Activated CD4-positive, alpha-beta T cell treated with anti-CD3 and anti-CD28 coated beads, Interleukin-2, amount 50 U/mL, for 1 hour (primary cell): ENCODE data around the gene CCP110.

Source experiments
- DNase-seq: peaks from one replicate; pipeline ENCODE4 v3.0.0-alpha.2; 2020

The CCP110 gene

GRCh38 chr16:19523559-19524355, at the start of gene CCP110:
CCP110 (plus strand) TSS chr16:19523942; CDS start chr16:19527882, 3,940 bp downstream.
- peak; percentile 93 for DNase-seq

GRCh38 chr16:19474617-19475016, 49.1 kb upstream of the CCP110 start:
- DNase-seq: no peak

GRCh38 chr16:19478505-19478904, 45.2 kb upstream of the CCP110 start:
- no peak for DNase-seq

GRCh38 chr16:19479302-19479721, 44.4 kb upstream of the CCP110 start:
- no peak for DNase-seq

GRCh38 chr16:19481296-19481695, 42.4 kb upstream of the CCP110 start:
- DNase-seq: no peak

GRCh38 chr16:19481769-19482168, 42.0 kb upstream of the CCP110 start:
- DNase-seq: no peak

GRCh38 chr16:19482291-19482690, 41.5 kb upstream of the CCP110 start:
- DNase-seq: no peak

- no peak for DNase-seq
Measured at GRCh38 chr16:19484096-19484495, 39.6 kb upstream of the CCP110 start.

GRCh38 chr16:19485611-19486010, 38.1 kb upstream of the CCP110 start:
- DNase-seq: no peak

- no peak for DNase-seq
Measured at GRCh38 chr16:19486051-19486450, 37.7 kb upstream of the CCP110 start.

GRCh38 chr16:19486750-19487325, 36.9 kb upstream of the CCP110 start:
- no peak for DNase-seq

GRCh38 chr16:19488213-19488640, 35.5 kb upstream of the CCP110 start:
- DNase-seq: no peak

- no peak for DNase-seq
Measured at GRCh38 chr16:19490619-19491018, 33.1 kb upstream of the CCP110 start.

- DNase-seq: no peak
Measured at GRCh38 chr16:19497176-19497575, 26.6 kb upstream of the CCP110 start.

GRCh38 chr16:19499006-19499405, 24.7 kb upstream of the CCP110 start:
- DNase-seq: no peak

GRCh38 chr16:19499481-19499880, 24.3 kb upstream of the CCP110 start:
- no peak for DNase-seq

GRCh38 chr16:19502395-19503131, 21.2 kb upstream of the CCP110 start:
- DNase-seq: peak; percentile 64

- no peak for DNase-seq
Measured at GRCh38 chr16:19503461-19504075, 20.2 kb upstream of the CCP110 start.

- DNase-seq: no peak
Measured at GRCh38 chr16:19505600-19506303, 18.0 kb upstream of the CCP110 start.

- no peak for DNase-seq
Measured at GRCh38 chr16:19506965-19507364, 16.8 kb upstream of the CCP110 start.

GRCh38 chr16:19507867-19508266, 15.9 kb upstream of the CCP110 start:
- DNase-seq: no peak

GRCh38 chr16:19512297-19512696, 11.4 kb upstream of the CCP110 start:
- no peak for DNase-seq
